ENCODE measurements around the gene HSPBAP1. TPM values are rescaled to one million over a fixed set of nuclear protein-coding genes. Genes with fewer than 3 reads are reported as not detected.

HSPBAP1 gene
- polyA plus RNA-seq (2013, experiment 1 of 2; ENCODE audit: insufficient read length), result 4.1 TPM
- polyA plus RNA-seq (2013, experiment 2 of 2; ENCODE audit: insufficient read length), result 5.5 TPM

- DNase-seq, result peak; percentile 86
These were observed at the start of gene HSPBAP1 for GRCh38 chr3:122793568-122794416. TSS of gene HSPBAP1 (minus strand) at chr3:122793831. CDS start at chr3:122793680, 151 bp downstream.

- no peak for DNase-seq
These were observed 42.0 kb upstream of the HSPBAP1 start for GRCh38 chr3:122835590-122835989.

- no peak for DNase-seq
These were observed 34.6 kb upstream of the HSPBAP1 start for GRCh38 chr3:122828281-122828680.

- no peak for DNase-seq
These were observed 32.6 kb upstream of the HSPBAP1 start for GRCh38 chr3:122826278-122826677.

GRCh38 chr3:122825460-122825859, 31.8 kb upstream of the HSPBAP1 start:
- no peak for DNase-seq

GRCh38 chr3:122824465-122825381, 31.1 kb upstream of the HSPBAP1 start:
- DNase-seq, result no peak

GRCh38 chr3:122816587-122816986, 23.0 kb upstream of the HSPBAP1 start:
- DNase-seq, result no peak

- no peak for DNase-seq
These were observed 17.1 kb upstream of the HSPBAP1 start for GRCh38 chr3:122810734-122811133.

- no peak for DNase-seq
These were observed 10.3 kb upstream of the HSPBAP1 start for GRCh38 chr3:122803977-122804376.

GRCh38 chr3:122802323-122802722, 8.7 kb upstream of the HSPBAP1 start:
- DNase-seq, result no peak

GRCh38 chr3:122800706-122801237, 7.1 kb upstream of the HSPBAP1 start:
- no peak for DNase-seq

GRCh38 chr3:122800031-122800430, 6.4 kb upstream of the HSPBAP1 start:
- no peak for DNase-seq

- DNase-seq, result no peak
These were observed 5.7 kb upstream of the HSPBAP1 start for GRCh38 chr3:122799322-122799721.

GRCh38 chr3:122797291-122797690, 3.7 kb upstream of the HSPBAP1 start:
- DNase-seq, result peak; percentile 4

GRCh38 chr3:122795674-122796195, 2.1 kb upstream of the HSPBAP1 start:
- no peak for DNase-seq

- DNase-seq, result peak; percentile 74
These were observed 1.4 kb upstream of the HSPBAP1 start, which contains the start of gene SLC49A4 for GRCh38 chr3:122794779-122795673. TSS of gene SLC49A4 (plus strand) at chr3:122795069. CDS start at chr3:122795193, 124 bp downstream.

- DNase-seq, result no peak
These were observed 800 bp upstream of the HSPBAP1 start for GRCh38 chr3:122794483-122794778.

- no peak for DNase-seq
These were observed 3.9 kb downstream of the HSPBAP1 start for GRCh38 chr3:122789585-122790273.

- DNase-seq, result no peak
These were observed 5.8 kb downstream of the HSPBAP1 start for GRCh38 chr3:122787872-122788271.

- peak; percentile 44 for DNase-seq
These were observed 7.6 kb downstream of the HSPBAP1 start for GRCh38 chr3:122786066-122786465.

- DNase-seq, result no peak
These were observed 8.4 kb downstream of the HSPBAP1 start for GRCh38 chr3:122785231-122785630.

All from fibroblast of skin of scalp (primary cell).